ENCODE measurements around the gene HLA-DOA.

The HLA-DOA gene

DNA sequence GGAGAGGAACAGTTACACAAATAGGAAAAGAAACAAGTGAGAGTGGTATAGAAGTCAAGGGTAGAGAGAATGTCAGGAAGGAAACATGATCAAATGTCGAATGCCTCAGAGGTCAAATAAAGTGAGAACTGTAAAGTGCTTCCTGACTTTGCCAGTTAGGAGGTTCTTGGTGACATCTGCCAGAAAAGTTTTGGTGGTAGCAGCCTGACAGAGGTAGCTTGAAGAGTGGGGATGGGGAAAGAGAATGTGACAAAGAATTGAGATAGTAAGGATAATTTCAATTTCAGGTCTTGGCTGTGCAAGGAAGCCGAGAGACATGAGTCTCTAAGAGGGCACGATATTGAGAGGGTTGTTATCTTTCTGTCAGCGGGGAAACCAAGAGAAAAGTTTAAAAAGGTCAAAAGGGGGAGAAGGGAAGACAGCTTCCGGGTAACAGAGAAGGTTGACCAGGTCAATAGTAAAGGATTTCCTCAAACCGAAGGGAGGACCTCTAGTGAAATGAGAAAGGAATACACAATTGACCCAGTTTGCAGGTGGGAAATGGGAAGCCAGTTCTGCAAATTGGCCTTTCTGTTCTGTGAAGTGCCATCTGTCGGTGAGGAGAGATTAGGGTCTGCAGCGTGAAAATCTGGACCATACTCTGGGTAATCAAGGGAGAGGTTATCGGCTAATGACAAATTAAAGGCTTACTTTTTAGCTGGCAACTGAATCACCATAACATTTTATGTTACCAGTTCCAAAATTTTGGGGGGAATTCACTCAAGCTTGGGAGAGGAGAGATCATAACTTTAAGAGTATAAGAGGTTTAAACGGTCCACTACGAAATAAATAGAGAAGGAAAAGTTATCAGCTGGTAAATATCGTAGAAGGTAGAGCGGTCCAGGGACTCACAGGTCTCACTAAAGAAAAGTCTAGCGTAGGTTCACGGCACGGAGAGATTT, 42.0 kb downstream of the HLA-DOA start:
- DNase-seq (ENCODE audit: low read depth in 4 of 4, low spot score in 1 of 4): no peak

DNA sequence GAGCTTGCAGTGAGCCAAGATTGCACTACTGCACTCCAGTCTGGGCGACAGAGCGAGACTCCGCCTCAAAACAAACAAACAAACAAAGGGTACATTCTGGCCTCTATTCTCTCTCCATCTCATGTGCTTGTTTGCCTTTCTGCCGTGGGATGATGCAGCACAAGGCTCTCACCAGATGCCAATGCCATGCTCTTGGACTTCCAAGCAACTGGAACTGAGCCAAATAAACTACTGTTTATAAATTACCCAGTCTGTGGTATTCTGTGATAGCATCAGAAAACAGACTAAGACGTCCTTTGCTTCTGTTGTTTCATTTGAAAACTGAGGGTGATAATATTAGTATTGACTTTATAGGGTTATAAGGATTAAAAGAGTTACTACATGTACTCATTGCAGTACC, 44.6 kb downstream of the HLA-DOA start:
- no peak for DNase-seq (ENCODE audit: low read depth in 4 of 4, low spot score in 1 of 4)

DNA sequence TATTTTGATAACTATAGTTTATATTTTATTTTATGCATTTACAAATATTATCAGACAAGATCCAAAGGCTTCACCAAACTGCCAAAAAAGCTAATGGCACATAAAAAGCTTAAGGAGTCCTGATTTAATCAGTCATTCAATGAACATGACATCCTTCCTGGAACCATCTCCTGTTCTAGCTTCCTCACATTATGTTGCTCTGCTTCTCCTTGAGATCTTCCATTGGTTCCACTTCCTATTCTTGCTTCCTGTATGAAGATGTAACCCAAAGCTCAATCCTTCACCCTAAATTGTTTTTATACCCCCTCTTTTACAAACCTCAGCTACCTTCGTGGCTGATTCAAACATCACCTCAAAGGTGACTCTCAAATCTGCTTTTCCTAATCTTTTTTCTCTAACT, 45.5 kb downstream of the HLA-DOA start:
- no peak for DNase-seq (ENCODE audit: low read depth in 4 of 4, low spot score in 1 of 4)

DNA sequence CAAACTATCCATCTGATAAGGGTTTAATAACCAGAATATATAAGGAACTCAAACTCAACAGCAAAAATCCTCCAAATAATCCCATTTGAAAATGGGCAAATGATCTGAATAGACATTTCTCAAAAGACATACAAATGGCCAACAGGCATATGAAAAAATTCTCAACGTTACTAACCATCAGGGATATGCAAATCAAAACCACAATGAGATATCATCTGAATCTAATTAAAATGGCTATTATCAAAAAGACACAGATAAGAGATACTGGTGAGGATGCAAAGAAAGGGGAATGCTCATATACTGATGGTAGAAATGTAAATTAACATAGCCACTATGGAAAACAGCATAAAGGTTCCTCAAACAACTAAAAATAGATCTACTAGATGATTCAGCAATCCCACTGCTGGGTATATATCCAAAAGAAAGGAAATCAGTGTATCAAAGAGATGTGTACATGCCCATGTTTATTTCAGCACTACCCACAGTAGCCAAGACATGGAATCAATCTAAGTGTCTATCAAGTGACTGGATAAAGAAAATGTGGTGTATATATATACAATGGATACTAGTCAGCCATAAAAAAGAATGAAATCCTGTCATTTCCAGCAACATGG, 47.1 kb downstream of the HLA-DOA start:
- DNase-seq (ENCODE audit: low read depth in 4 of 4, low spot score in 1 of 4): no peak

DNA sequence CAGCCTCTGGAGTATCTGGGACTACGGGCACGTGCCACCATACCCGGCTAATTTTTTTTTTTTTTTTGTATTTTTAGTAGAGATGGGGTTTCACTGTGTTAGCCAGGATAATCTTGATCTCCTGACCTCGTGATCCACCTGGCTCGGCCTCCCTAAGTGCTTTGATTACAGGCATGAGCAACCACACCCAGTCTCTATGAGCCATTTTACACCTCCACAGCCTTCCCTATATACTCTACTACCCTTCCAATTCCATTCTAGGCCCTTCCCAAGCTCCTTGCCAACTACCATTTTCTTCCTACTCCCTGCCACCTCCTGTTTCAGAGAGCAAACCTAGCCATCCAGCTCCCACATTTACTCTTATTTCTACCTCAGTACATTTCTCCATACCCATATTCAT, 48.8 kb downstream of the HLA-DOA start:
- DNase-seq (ENCODE audit: low read depth in 4 of 4, low spot score in 1 of 4): no peak

DNA sequence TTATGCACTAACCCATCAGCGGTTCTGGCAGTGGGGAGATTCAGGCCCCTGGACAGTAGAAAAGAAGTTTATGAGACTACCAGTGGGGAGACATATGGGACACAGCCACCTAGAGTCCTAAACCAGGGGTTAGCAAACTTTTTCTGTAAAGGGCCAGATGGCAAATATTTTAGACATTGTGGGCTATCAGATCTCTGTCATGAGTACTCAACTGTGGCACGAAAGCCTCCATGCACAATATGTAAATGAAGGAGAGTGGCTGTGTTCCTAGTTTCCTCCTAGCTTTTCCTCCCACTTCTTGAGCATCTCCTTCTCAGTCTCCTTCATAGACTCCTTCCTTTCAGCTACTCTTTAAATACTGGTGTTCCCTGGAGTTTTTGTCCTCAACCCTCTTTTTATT, 53.2 kb downstream of the HLA-DOA start:
- DNase-seq (ENCODE audit: low read depth in 4 of 4, low spot score in 1 of 4): no peak

DNA sequence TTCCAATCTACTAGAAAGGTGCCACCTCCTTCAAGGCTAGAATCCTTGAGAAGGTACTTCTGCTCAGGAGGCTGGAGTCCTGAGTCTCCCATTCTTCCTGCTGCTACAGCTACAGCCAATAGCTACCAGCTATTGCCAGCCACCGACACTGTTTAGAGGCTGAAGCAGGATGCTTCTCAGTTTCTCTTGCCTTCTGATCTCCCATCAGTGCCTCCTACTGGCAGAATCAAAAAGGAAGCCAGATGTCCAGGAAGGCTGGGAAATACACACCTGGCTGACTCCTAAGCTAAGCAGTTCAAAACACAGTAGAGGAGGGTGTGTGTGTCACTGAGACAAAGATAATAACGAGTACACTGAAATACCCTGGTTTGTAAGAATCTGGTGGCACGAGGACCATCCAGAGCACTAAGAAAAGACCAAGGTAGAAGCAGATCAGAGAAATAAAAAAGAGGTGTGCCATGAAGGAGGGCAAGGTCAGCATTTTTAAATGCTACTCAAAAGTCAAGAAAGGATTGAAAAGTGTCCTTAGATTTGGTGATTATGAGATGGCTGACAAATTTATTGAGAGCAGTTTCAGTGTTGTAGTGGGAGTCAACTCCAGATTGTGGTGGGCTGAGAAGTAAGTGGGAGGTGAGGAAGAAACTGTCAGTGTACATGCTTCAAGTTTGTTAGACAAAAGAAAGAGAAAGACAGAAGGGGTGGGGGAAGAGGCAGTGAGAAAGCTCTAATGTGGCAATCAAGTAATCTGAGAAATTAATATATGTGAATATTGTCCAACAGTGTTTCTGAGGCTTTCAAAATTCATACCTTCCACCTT, 54.2 kb downstream of the HLA-DOA start:
- no peak for DNase-seq (ENCODE audit: low read depth in 4 of 4, low spot score in 1 of 4)

DNA sequence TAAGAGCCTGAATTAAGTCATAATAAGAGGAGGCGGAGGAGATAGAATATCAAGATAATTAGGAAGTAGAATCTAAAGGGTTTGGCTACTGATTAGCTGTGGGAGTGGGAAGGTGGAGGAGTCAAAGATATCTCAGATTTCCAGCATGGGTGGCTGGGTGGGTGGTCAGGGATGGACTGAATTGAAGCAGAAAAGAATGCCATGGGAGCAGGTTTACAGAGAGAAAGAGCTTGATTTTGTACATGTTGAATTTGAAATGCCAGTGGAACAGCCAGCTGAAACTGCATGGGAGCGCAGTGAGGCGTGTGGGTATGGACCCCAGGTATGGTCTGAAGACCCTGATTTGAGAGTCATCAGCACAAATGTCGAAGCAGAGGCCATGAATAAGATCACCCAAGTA, 55.1 kb downstream of the HLA-DOA start:
- DNase-seq (ENCODE audit: low read depth in 4 of 4, low spot score in 1 of 4): no peak

Measured in stimulated activated CD4-positive, alpha-beta T cell treated with anti-CD3 and anti-CD28 coated beads, Interleukin-1b, Interleukin-23, amount 100 ng/mL, for 24 hours (primary cell).